ENCODE data around the gene MOB3B.

DNA sequence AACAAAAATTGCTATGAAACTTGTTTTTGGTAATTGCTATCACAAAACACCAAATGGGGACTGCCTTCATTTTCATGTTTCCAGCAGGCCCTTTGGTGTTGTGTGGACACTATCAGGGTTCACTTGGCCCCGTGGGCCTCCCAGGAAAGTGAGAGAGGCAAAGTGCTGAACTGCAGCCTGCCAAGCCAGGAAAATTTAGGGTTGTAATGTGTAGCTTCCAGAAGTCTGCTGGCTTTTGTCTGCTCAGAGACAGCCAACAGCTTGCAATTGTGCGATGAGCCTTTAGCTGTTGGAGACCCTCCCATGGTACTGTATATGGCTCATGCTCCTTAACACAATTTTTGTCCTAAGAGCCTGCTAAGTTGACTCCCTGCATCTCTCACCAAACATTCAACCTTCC lies 127.0 kb downstream of the MOB3B start:
- no peak for TF ChIP-seq EZH2 (IDR thresholded peaks at IDR 0.05)
- TF ChIP-seq, protein P1, sequence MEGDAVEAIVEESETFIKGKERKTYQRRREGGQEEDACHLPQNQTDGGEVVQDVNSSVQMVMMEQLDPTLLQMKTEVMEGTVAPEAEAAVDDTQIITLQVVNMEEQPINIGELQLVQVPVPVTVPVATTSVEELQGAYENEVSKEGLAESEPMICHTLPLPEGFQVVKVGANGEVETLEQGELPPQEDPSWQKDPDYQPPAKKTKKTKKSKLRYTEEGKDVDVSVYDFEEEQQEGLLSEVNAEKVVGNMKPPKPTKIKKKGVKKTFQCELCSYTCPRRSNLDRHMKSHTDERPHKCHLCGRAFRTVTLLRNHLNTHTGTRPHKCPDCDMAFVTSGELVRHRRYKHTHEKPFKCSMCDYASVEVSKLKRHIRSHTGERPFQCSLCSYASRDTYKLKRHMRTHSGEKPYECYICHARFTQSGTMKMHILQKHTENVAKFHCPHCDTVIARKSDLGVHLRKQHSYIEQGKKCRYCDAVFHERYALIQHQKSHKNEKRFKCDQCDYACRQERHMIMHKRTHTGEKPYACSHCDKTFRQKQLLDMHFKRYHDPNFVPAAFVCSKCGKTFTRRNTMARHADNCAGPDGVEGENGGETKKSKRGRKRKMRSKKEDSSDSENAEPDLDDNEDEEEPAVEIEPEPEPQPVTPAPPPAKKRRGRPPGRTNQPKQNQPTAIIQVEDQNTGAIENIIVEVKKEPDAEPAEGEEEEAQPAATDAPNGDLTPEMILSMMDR (IDR thresholded peaks at IDR 0.05): no peak
